NT2/D1 (cell line): ENCODE measurements around the gene MGST3.

Experiments
- YY1 ChIP-seq: IDR thresholded peaks from 2 replicates; pipeline ENCODE4 v1.6.1; 2011; ENCODE audit not compliant: insufficient read length, insufficient read depth
- ZNF274 ChIP-seq: IDR thresholded peaks from 2 replicates; pipeline ENCODE4 v1.6.1; 2011; ENCODE audit warnings: mild to moderate bottlenecking, low read depth, low read length

GRCh38 chr1:165600793-165601192 is 30.2 kb upstream of the MGST3 start:
- no peak for TF ChIP-seq YY1
- no peak for TF ChIP-seq ZNF274
